PC-9 (cell line): ENCODE results near the gene SYCE3. TPM values are rescaled to one million over a fixed set of nuclear protein-coding genes. Genes with fewer than 3 reads are reported as not detected.

Experiments
- BruUV-seq: library from RNA; stranded (reverse); fragments of 400-500 nt; replicated peaks from 2 replicates; lab custom pipeline; 2021; lab: Mats Ljungman, UMichigan
- CTCF ChIA-PET: fragments of 300-600 bp; sonication (Branson Sonifier 250); formaldehyde crosslinking; loops from one replicate; lab custom pipeline; 2022; ENCODE audit warnings: antibody characterized with exemption; lab: Charles Lee
- POLR2A ChIA-PET: fragments of 300-600 bp; sonication (Branson Sonifier 250); formaldehyde crosslinking; loops from one replicate; lab custom pipeline; 2022; ENCODE audit warnings: antibody characterized with exemption; ENCODE audit not compliant: unreplicated experiment; lab: Charles Lee
- DNase-seq, 2 experiments: peaks; one replicate each; pipeline versions ENCODE4 v3.0.0 to v3.0.0-alpha.2; 2015 to 2022; ENCODE audit warnings: mixed read lengths in 1 of 2
- H2AFZ ChIP-seq: fragments of 200-600 bp; sonication (generic); 2 replicates; pipeline ENCODE4 v1.8.1; 2017; ENCODE audit warnings: antibody characterized with exemption
- H3F3A ChIP-seq: fragments of 200-600 bp; sonication (generic); 2 replicates; pipeline ENCODE4 v1.8.1; 2017; ENCODE audit warnings: antibody characterized with exemption, mild to moderate bottlenecking, low read depth; ENCODE audit not compliant: insufficient read depth
- H3K27ac ChIP-seq: fragments of 200-600 bp; sonication (generic); 2 replicates; pipeline ENCODE4 v1.6.1; 2016; ENCODE audit warnings: mixed run types
- H3K27me3 ChIP-seq: fragments of 200-600 bp; sonication (generic); 2 replicates; pipeline ENCODE4 v1.6.1; 2016; ENCODE audit warnings: low read depth, mixed run types; ENCODE audit not compliant: insufficient read depth
- H3K36me3 ChIP-seq: fragments of 200-600 bp; sonication (generic); 2 replicates; pipeline ENCODE4 v1.6.1; 2016; ENCODE audit warnings: low read depth, mixed run types
- H3K4me1 ChIP-seq: fragments of 200-600 bp; sonication (generic); replicated peaks from 2 replicates; pipeline ENCODE4 v1.6.1; 2016; ENCODE audit warnings: mixed run types; ENCODE audit not compliant: insufficient read depth
- H3K4me2 ChIP-seq: fragments of 200-600 bp; sonication (generic); 2 replicates; pipeline ENCODE4 v1.6.1; 2017; ENCODE audit warnings: mixed run types
- H3K4me3 ChIP-seq: fragments of 200-600 bp; sonication (generic); 2 replicates; pipeline ENCODE4 v1.6.1; 2016; ENCODE audit warnings: mixed run types
- H3K79me2 ChIP-seq: fragments of 200-600 bp; sonication (generic); 2 replicates; pipeline ENCODE4 v1.6.1; 2017; ENCODE audit warnings: low read depth, mixed run types
- H3K9me2 ChIP-seq: fragments of 200-600 bp; sonication (generic); 2 replicates; pipeline ENCODE4 v1.8.1; 2017; ENCODE audit warnings: mild to moderate bottlenecking; ENCODE audit not compliant: insufficient read depth
- H3K9me3 ChIP-seq: fragments of 200-600 bp; sonication (generic); 2 replicates; pipeline ENCODE4 v1.8.1; 2016; ENCODE audit warnings: low read depth; ENCODE audit not compliant: insufficient read depth
- H4K20me1 ChIP-seq: fragments of 200-600 bp; sonication (generic); 2 replicates; pipeline ENCODE4 v1.8.1; 2017; ENCODE audit not compliant: insufficient read depth
- CTCF ChIP-seq: fragments of 200-600 bp; sonication (generic); conservative IDR thresholded peaks from 2 replicates; pipeline ENCODE4 v1.6.1; 2017; ENCODE audit warnings: mixed run types, antibody characterized with exemption, mild to moderate bottlenecking, moderate library complexity
- EZH2 ChIP-seq: fragments of 200-600 bp; sonication (generic); IDR thresholded peaks from 2 replicates; pipeline ENCODE4 v1.8.0; 2017; ENCODE audit warnings: antibody characterized with exemption, low read depth
- intact Hi-C: fragments of 100-400 bp; cut with micrococcal nuclease; formaldehyde crosslinking; loops from one replicate; pipeline ENCODE4 v1.10.0; 2022; ENCODE audit not compliant: unreplicated experiment
- total RNA-seq: library from RNA; stranded (reverse); gene quantifications from 2 replicates; pipeline ENCODE4 v1.2.3, GENCODE V29; 2021

SYCE3 gene
- total RNA-seq, 1 experiment from 2014 or later: not detected

GRCh38 chr22:50606946-50607658 is 44.4 kb upstream of the SYCE3 start:
- no peaks in the 10 kb centered on the region for H3K9me2 ChIP-seq
- ChIA-PET POLR2A (no interaction called here), CTCF (interaction anchor here (0.7 kb wide), 1 partner anchor 50 kb away, joined by 10 read pairs; no protein-coding TSS in a partner anchor)
- no peak overlapping the region for H3K4me3 ChIP-seq
- H3K36me3 ChIP-seq: no peaks in the 10 kb centered on the region
- no peaks in the 10 kb centered on the region for H3K79me2 ChIP-seq
- intact Hi-C loops: no loop called here
- TF ChIP-seq CTCF (no peak), EZH2 (peak; percentile 56; the same call in 1 of the 2 replicates)
- no peak overlapping the region for H3K4me2 ChIP-seq
- no TSS peak for BruUV-seq
- H3F3A ChIP-seq: peaks cover 13% of the 10 kb centered on the region
- H4K20me1 ChIP-seq: no peaks in the 10 kb centered on the region; the same call in none of the 2 replicates
- H3K9me3 ChIP-seq: no peaks in the 10 kb centered on the region
- H3K27me3 ChIP-seq: peaks cover 89% of the 10 kb centered on the region
- DNase-seq: no peak
- H3K4me1 ChIP-seq: no peaks in the 10 kb centered on the region
- no peak overlapping the region for H3K27ac ChIP-seq
- no peak overlapping the region for H2AFZ ChIP-seq

GRCh38 chr22:50606165-50606945 is 43.6 kb upstream of the SYCE3 start:
- TF ChIP-seq CTCF: no peak
- no peak for TF ChIP-seq EZH2
- ChIA-PET POLR2A (no interaction called here), CTCF (no interaction called here)

GRCh38 chr22:50605613-50606074 is 42.9 kb upstream of the SYCE3 start:
- ChIA-PET POLR2A (no interaction called here), CTCF (no interaction called here)
- Histone ChIP-seq H4K20me1 (no peaks in the 10 kb centered on the region; the same call in 1 of the 2 replicates), H3K4me3 (no peak overlapping the region), H3F3A (peaks cover 12% of the 10 kb centered on the region; the same call in 1 of the 2 replicates), H3K27ac (no peak overlapping the region), H3K9me2 (no peaks in the 10 kb centered on the region), H3K4me2 (no peak overlapping the region), H3K9me3 (no peaks in the 10 kb centered on the region), H3K79me2 (no peaks in the 10 kb centered on the region), H3K36me3 (no peaks in the 10 kb centered on the region), H3K27me3 (peaks cover 87% of the 10 kb centered on the region), H2AFZ (no peak overlapping the region), H3K4me1 (no peaks in the 10 kb centered on the region)
- no peak for DNase-seq
- BruUV-seq: no TSS peak
- intact Hi-C loops: no loop called here
- no peak for TF ChIP-seq EZH2
- no peak for TF ChIP-seq CTCF

More at GRCh38 chr22:50606165-50606945, 43.6 kb upstream of the SYCE3 start:
- BruUV-seq: no TSS peak
- no peaks in the 10 kb centered on the region for H3K9me2 ChIP-seq
- H3K79me2 ChIP-seq: no peaks in the 10 kb centered on the region
- no peak overlapping the region for H3K4me3 ChIP-seq
- no peaks in the 10 kb centered on the region; the same call in 1 of the 2 replicates for H4K20me1 ChIP-seq
- no peak overlapping the region for H2AFZ ChIP-seq
- DNase-seq: no peak
- no peak overlapping the region for H3K4me2 ChIP-seq
- H3K27ac ChIP-seq: no peak overlapping the region
- intact Hi-C loops: no loop called here
- no peaks in the 10 kb centered on the region for H3K4me1 ChIP-seq
- H3F3A ChIP-seq: peaks cover 12% of the 10 kb centered on the region; the same call in 1 of the 2 replicates
- no peaks in the 10 kb centered on the region for H3K9me3 ChIP-seq
- H3K27me3 ChIP-seq: peaks cover 89% of the 10 kb centered on the region
- H3K36me3 ChIP-seq: no peaks in the 10 kb centered on the region
